Activated effector memory CD4-positive, alpha-beta T cell treated with Interleukin-2 at 50 U/mL for 16 hours (primary cell): Measurements from ENCODE around the gene PLA2G2F.

Source experiments
- DNase-seq: peaks from one replicate; pipeline ENCODE4 v3.0.0-alpha.2; 2020

Gene PLA2G2F

DNA sequence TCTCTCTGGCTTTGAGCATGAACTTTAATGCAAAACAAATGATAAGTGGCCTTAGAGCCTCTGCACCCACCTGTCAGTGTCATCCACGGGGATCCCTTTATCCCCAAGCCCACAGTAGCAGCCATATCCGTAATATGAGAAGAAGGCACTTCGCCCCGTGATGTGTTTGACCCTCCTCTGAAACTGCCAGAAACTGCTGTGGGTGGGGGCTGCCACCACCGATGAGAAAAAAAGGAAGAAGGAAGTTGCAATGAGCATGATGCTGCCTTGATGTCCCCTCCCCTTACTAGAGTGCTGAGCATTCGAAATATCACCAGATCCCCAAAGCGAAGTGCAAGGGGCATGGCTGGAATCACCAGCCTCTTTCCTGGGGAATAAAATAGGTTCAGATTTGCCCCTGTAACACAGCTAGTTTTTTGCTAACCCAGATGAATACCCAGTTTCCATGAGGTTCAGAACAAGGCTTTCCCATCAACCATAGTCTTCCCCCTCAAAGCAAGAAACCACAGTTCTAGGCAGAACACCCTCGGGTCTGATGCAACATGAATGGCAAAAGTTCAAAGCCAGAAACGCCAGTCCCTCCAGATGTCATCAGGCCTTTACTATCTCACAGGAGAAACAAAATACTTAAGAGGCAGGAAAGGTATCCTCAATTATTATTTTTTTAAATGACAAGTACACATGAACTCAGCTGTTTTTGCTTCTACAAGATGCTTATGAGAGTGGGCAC lies 36.0 kb downstream of the PLA2G2F start:
- no peak for DNase-seq

GRCh38 chr1:20178634-20179370 lies 39.7 kb downstream of the PLA2G2F start:
- no peak for DNase-seq

- no peak for DNase-seq
These were observed 40.4 kb downstream of the PLA2G2F start for GRCh38 chr1:20179371-20180128.

DNA sequence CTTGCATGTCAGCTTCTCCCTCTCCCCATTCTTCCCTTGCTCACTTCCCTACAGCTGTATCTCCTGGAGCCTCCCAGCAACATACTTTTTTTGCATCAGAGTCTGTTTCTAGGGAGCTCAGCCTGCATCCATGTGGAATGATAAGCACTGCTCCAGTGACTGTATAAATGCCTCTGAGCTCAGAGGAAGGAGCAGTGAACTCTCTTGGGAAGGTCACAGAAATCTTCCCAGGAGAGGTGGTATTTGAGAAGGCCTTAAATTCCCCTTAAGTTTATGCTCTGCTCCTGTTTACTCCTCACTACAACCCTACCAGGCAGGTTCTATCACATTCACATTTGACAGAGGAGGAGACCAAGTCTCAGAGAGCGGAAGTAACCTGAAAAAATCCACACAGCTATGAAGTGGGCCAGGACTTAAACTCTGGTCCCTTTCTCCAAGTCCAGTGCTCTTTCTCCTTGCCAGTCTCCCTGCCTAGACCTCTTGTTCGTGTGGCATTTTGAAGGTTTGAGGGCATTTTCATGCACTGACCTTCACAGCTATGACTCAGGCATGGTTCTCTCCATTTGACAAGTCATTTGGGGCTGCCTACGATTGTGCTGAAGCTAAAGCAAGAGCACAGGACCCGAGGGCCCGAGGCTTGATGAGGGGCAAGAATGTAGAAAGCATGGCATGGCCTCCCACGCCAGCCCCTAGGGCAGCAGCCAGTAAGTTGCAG lies 41.2 kb downstream of the PLA2G2F start:
- no peak for DNase-seq

DNA sequence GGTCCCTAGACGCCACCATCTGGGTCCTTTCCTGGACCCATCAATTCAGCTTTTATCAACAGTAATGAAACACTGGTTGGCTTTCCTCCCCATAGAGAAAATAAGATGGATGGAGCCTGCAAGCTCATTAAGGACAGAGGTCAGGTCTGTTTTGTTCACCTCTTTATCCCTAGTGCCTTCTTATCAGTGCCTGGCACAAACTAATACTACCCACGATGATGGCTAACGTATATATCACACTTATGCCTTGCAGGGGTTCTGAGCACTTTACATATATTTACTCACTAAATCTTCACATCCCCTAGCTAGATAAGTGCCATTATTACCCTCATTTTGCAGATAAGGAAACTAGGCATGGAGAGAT lies 41.7 kb downstream of the PLA2G2F start:
- no peak for DNase-seq

DNA sequence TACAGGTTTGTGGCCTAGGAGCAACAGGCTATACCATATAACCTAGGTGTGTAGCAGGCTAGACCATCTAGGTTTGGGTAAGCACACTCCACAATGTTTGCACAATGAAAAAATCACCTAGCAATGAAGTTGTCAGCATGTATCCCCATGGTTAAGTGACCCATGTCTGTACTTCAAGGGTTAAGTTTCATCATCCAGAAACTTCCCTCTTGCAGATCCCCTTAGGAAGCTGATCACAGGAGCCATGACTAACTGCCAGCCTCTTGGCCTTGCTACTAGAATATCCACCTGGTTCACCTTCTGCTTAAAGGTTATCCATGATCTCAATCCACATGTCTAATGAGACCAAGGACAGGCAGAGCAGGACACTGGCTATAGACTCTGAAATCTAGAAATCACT lies 43.3 kb downstream of the PLA2G2F start:
- DNase-seq = no peak

DNA sequence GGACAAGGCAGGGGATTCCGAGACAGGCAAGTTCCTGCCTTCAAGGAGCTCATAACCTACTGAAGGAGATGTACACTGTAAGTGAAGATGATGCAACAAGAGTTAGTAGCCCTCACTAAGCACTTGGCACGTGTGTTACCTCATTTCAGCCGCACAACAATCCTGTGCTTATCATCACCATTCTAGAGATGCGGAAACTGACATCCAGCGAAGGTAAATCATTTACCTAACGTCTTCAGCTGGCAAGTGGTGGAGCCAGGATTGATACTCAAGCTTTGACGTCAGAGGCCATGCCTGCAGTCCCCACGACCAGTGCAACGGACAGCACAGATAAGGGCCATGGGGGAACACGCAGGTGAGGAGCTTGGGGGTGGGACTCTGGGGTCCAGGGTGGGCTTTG lies 43.9 kb downstream of the PLA2G2F start:
- DNase-seq = no peak

DNA sequence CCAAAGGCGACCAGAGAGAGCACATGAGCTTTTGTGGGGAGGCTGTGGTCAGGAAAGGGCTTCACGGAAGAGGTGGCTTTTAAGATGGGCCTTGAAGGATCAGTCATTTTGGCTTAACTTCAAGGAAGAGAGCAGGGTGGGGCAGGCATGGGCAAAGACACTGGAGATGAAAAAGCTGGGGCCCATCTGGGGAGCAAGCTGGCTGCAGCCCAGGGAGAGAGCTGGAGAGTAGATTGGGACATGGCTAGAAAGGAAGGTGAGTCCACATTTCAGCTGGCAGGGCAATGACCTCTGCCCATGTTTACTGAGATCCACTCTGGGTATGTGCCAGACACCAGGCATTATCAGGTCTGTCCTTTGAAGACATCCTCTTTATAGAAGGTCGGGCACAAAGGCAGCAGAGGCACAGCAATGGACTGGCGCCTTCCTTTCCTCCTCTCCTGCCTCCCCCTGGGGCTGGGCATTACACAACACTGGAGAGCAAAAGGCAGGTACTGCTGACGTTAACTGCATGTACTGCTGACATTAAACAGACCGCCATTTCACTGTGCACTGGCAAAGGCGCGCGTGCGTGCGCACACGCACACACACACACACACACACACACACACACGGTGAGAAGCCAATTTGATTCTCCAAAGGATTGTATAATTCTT lies 44.6 kb downstream of the PLA2G2F start:
- DNase-seq = no peak

DNA sequence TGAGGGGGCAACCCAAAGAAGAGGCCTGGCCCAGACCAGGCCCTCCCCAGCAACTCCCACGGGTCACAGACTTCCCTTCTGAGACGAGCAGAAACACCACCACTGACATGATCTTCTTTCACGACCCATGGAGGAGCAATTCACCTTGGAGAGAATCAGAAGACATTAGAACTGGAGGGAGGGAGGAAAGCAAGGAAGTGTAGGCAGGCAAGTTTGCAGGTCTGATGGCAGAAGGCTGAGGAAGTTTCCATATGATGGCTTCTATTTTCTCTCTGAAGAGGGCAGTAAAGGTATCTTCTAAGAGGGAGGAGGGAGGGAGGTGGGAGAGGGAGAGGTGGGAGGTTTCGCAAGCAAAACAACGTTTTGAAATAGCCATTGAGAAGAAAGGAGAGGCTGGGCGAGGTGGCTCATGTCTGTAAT lies 45.4 kb downstream of the PLA2G2F start:
- DNase-seq = no peak

DNA sequence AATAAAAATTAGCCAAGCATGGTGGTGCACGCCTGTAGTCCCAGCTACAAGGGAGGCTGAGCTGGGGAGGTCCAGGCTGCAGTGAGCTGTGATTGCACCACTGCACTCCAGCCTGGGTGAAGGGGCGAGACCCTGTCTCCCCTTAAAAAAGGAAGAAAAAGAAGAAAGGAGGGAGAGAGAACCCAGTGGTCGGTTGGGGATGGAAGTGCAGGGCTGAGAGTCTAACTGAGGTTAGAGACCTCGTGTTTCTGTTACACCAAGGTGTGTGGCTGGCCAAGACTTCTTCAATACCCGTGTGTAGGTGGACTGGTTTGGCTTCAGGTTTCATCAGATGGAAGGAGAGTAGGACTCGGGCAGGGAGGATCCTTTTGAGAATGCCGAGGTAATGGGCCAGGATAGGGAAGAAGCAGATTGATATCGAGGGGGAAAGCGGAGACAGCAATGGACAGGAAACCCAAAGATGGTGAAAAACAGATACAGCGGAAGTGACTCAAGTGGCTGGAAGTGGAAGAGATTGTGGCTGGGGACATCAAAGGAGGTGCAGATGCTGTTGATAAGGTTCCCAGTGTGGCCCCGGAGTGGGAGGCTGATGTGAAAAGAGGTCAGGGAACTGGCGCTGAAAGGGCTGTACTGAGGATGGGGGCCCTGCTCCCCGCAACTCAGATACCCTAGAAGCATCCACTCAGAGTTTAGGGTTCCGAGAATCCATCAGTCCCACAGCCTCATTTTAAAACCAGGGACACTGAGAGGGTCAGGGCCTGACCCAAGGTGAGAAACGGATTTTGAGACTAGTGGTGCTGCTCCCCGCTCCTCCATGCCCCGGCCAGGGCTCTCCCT lies 46.1 kb downstream of the PLA2G2F start:
- DNase-seq = peak; percentile 49

GRCh38 chr1:20185834-20186782 lies 47.0 kb downstream of the PLA2G2F start, which contains the start of the genes PLA2G2C and UBXN10:
TSS of gene PLA2G2C (minus strand) at chr1:20186518. CDS start at chr1:20177363, 9,155 bp downstream.
TSS of gene UBXN10 (plus strand) at chr1:20186096. CDS start at chr1:20190562, 4,466 bp downstream.
- peak; percentile 18 for DNase-seq

DNA sequence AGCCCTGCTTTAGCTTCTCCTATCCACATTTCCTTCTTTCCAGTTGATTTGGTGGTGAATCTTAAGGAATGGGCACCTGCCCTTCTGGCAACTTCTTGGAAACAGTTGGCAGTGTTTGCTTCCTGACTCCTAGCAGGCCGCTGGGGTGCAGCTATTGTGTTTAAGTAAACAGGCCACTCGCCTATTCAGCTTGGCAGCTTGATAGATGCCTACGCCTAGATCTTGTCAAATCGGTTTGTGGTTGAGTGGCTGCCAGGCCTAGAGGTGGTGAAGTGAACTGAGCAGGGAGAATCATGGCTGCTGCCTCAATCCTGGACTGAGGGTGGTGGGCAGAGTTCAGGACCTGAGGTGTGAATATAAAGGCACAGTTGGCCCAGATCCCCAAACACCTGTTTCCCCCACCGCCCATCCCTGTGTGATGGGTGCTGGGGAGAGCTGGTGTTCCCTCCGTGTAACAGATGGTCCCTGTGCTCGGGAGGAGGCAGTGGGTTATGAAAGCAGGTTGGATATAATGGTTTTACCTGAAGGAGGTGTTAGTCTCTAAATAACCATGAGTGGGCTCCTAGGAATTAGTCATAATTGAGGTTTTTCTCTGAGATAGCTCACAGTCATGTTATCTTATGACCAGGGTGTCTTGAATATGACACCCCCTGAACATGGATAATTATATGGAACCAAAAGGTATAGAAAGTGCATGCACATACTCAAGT lies 48.1 kb downstream of the PLA2G2F start:
- DNase-seq = peak; percentile 12

GRCh38 chr1:20187813-20188454 lies 48.8 kb downstream of the PLA2G2F start:
- DNase-seq = no peak

GRCh38 chr1:20188455-20188817 lies 49.3 kb downstream of the PLA2G2F start:
- no peak for DNase-seq

GRCh38 chr1:20189664-20190063 lies 50.5 kb downstream of the PLA2G2F start:
- DNase-seq = no peak

DNA sequence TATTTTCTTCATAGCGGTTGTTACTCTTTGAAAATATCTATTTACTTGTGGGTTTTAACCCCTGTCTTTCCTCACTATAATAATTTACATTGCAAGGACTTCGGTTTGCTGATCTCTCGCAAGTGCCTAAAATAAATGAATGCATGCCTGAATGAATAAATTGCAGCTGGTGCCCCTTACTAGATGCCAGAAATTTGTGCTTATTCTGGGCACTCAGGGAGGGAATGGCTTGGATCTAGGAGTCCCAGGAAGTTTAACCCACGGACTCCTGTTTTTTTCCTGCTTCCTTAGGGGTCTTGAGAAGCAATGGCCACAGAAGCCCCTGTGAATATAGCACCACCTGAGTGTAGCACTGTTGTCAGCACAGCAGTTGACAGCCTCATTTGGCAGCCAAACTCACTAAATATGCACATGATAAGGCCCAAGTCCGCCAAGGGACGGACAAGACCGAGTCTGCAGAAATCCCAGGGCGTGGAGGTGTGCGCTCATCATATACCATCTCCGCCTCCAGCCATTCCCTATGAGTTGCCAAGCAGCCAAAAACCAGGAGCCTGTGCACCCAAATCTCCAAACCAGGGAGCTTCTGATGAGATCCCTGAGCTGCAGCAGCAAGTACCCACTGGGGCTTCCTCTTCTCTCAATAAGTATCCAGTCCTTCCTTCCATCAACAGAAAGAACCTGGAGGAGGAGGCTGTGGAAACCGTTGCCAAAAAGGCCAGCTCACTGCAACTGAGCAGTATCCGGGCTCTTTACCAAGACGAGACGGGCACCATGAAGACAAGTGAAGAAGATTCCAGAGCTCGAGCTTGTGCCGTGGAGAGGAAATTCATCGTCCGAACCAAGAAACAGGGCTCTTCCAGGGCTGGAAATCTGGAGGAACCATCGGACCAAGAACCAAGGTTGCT lies 51.4 kb downstream of the PLA2G2F start:
- no peak for DNase-seq

DNA sequence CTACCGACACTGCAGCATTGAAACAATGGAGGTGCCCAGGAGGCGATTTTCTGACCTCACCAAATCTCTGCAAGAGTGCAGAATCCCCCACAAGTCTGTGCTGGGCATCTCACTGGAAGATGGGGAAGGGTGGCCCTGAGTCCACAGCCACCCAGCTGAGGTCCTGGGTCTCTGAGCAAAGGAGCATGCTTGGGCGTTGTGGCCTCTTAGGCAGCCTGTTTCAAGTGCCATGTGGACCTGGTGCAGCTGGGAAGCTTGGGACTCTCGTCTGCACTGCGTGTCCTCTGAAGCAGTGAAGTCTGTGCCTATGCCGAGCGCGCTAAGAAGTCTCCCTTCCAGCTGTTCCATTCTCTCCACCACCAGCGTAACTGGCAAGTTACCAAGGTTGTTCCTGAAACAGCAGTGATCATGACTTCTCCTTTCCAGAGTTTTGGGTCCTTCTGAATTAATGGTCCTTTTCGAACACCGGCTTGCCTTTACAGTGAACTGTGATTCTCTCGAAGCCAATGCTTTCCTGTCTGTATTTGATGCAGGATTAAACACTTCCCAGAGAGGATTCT lies 52.2 kb downstream of the PLA2G2F start:
- DNase-seq = no peak

DNA sequence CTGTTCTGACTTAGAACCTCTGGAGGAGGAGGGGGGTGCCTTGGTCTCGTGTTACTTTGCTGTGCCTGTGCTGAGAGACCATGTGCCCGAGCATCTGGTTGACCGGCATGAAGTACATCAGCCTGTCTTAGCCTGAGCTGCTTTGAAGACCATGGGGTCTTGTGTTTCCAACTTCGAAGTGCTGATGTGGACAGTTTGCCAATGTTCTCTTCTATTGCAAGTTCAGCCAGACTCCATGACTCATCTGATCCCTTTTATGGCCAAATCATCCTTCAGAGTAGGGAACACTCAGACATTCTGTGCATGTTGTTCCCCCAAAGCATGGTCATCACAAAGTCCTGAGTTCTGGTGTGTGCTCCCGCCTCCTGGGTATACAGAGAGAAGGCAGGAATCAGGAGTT lies 53.2 kb downstream of the PLA2G2F start:
- no peak for DNase-seq
